NCI-H2081 (cell line): ENCODE results near the gene SSMEM1.
"Not testable (repeated sequence)": the region's sequence is repeated elsewhere in the genome, so short reads cannot be mapped to it uniquely, and the experiment has no call there.

Experiments used
- DNase-seq, 2 experiments: peaks; one replicate each; lab custom pipeline; 2025; lab: John Stamatoyannopoulos, UW

The SSMEM1 gene

GRCh38 chr7:130249626-130250025, 42.0 kb downstream of the SSMEM1 start:
- not testable (repeated sequence) for DNase-seq

- DNase-seq = no peak
Measured at GRCh38 chr7:130254555-130254954, 46.9 kb downstream of the SSMEM1 start.

GRCh38 chr7:130256704-130257103, 49.0 kb downstream of the SSMEM1 start:
- DNase-seq = no peak

- DNase-seq = no peak
Measured at GRCh38 chr7:130258494-130259078, 50.9 kb downstream of the SSMEM1 start.

- DNase-seq = no peak
Measured at GRCh38 chr7:130262448-130262847, 54.8 kb downstream of the SSMEM1 start.

- DNase-seq = no peak
Measured at GRCh38 chr7:130263130-130263529, 55.5 kb downstream of the SSMEM1 start.
